IPS-15b (cell line): ENCODE measurements around the gene MBD3.

Experiments used
- H3K27me3 ChIP-seq: one replicate; pipeline ENCODE4 v1.6.1; 2013; ENCODE audit warnings: low read length; ENCODE audit not compliant: control insufficient read depth, insufficient read depth
- H3K36me3 ChIP-seq: one replicate; pipeline ENCODE4 v1.6.1; 2013; ENCODE audit warnings: low read length; ENCODE audit not compliant: control insufficient read depth, insufficient read depth
- H3K4me1 ChIP-seq: one replicate; pipeline ENCODE4 v1.6.1; 2013; ENCODE audit warnings: mild to moderate bottlenecking, low read length; ENCODE audit not compliant: control insufficient read depth, insufficient read depth
- H3K4me3 ChIP-seq: one replicate; pipeline ENCODE4 v1.5.1; 2013; ENCODE audit warnings: low read depth, low read length
- H3K9ac ChIP-seq: one replicate; pipeline ENCODE4 v1.6.1; 2013; ENCODE audit warnings: low read depth, mild to moderate bottlenecking, low read length
- H3K9me3 ChIP-seq: one replicate; pipeline ENCODE4 v1.6.1; 2013; ENCODE audit warnings: mild to moderate bottlenecking, low read length; ENCODE audit not compliant: control insufficient read depth, insufficient read depth

MBD3 gene

GRCh38 chr19:1629256-1629808 lies 36.7 kb upstream of the MBD3 start:
- H3K27me3 ChIP-seq: no peaks in the 10 kb centered on the region
- H3K9me3 ChIP-seq: no peaks in the 10 kb centered on the region
- H3K36me3 ChIP-seq: peaks cover 33% of the 10 kb centered on the region
- H3K4me3 ChIP-seq: no peak overlapping the region
- no peak overlapping the region for H3K9ac ChIP-seq
- H3K4me1 ChIP-seq: no peaks in the 10 kb centered on the region

DNA sequence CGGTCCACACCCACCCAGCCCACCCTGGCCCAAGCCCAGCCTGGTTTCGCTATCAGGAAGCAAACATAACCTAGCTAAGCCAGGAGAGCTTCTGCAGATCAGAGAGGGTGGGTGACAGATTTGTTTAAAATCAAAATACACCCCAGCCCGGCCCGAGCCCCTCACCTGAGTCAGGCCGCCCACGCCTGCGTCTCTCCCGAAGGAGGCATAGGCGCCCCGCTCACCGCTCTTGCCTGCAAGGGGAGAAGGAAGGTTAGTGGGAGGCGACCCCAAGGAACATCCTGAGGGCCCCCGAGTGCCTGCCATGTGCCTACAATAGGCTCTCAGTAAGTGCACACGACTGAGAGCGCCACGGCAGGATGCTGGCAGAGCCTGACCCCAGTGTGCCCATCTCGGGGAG lies 34.5 kb upstream of the MBD3 start:
- Histone ChIP-seq H3K27me3 (no peaks in the 10 kb centered on the region), H3K4me1 (no peaks in the 10 kb centered on the region), H3K9ac (no peak overlapping the region), H3K9me3 (no peaks in the 10 kb centered on the region), H3K4me3 (no peak overlapping the region), H3K36me3 (peaks cover 44% of the 10 kb centered on the region)

- no peaks in the 10 kb centered on the region for H3K9me3 ChIP-seq
- no peak overlapping the region for H3K4me3 ChIP-seq
- H3K27me3 ChIP-seq: no peaks in the 10 kb centered on the region
- H3K36me3 ChIP-seq: peaks cover 44% of the 10 kb centered on the region
- no peaks in the 10 kb centered on the region for H3K4me1 ChIP-seq
- no peak overlapping the region for H3K9ac ChIP-seq
These were observed 33.8 kb upstream of the MBD3 start for GRCh38 chr19:1626417-1627010.

DNA sequence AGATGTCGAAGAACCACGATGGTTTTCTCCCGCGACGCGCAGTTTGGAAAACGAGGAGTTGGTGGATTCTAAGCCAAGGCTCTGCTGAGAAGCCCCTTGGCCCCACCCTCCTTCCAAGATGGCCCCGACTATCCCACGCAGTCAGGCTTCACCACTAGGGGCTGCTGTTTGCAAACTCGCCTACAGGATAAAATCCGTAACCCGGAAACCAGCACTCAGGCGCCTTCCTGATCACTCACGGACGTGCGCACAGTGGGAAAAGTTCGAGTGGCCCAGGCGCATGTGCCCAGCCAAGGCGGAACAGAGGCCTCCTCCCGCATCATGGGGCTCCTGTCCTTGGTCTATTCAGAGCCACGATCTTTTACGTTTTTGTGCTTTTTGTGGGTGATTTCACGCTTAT lies 31.8 kb upstream of the MBD3 start:
- H3K9ac ChIP-seq: no peak overlapping the region
- no peak overlapping the region for H3K4me3 ChIP-seq
- no peaks in the 10 kb centered on the region for H3K9me3 ChIP-seq
- peaks cover 62% of the 10 kb centered on the region for H3K36me3 ChIP-seq
- H3K27me3 ChIP-seq: no peaks in the 10 kb centered on the region
- H3K4me1 ChIP-seq: no peaks in the 10 kb centered on the region

GRCh38 chr19:1622541-1622940 lies 29.9 kb upstream of the MBD3 start:
- no peaks in the 10 kb centered on the region for H3K27me3 ChIP-seq
- no peak overlapping the region for H3K9ac ChIP-seq
- H3K4me1 ChIP-seq: no peaks in the 10 kb centered on the region
- no peaks in the 10 kb centered on the region for H3K9me3 ChIP-seq
- no peak overlapping the region for H3K4me3 ChIP-seq
- peaks cover 76% of the 10 kb centered on the region for H3K36me3 ChIP-seq

DNA sequence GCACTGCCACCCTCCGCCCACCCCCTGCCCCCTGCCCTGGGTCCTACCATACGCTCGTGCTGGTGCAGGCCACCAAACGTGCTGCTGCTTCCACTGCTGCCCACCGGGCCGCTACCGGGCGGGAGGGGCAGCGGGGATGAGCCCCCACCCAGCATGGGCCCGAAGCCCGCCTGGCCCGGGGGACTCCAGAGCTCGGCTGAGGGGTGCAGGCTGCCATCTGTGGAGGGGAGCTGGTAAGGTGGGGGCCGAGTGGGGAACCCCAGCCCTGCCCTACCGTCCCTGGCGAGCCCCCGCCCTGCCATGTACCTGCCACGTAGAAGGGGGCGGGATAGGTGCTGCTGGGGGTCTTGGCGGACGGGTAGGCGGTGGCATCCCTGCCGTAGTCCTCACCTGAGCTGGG lies 29.3 kb upstream of the MBD3 start:
- no peak overlapping the region for H3K9ac ChIP-seq
- H3K4me1 ChIP-seq: no peaks in the 10 kb centered on the region
- no peak overlapping the region for H3K4me3 ChIP-seq
- H3K36me3 ChIP-seq: peaks cover 75% of the 10 kb centered on the region
- H3K9me3 ChIP-seq: no peaks in the 10 kb centered on the region
- no peaks in the 10 kb centered on the region for H3K27me3 ChIP-seq

- peaks cover 71% of the 10 kb centered on the region for H3K36me3 ChIP-seq
These were observed 28.9 kb upstream of the MBD3 start for GRCh38 chr19:1621574-1621973.

DNA sequence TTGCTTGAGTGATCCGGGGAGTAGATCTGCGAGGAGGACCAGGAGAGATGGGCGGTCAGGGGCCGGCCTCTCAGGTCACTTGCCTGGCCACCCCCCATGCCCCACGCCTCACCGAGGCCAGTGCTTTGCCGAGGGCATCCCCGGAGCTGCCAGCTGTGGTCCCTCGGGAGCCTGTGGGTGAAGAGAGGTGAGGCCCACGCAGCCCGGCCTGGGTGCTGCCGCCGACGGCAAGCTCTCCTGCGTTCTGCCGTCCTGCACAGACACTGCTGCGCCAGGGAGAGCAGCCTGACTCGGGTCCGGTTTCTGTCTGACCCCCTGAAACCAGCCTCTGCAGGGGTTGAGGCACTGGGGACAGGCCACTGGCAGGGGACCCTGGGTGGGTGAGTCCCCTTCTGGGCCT lies 28.4 kb upstream of the MBD3 start:
- H3K9ac ChIP-seq: no peak overlapping the region
- no peak overlapping the region for H3K4me3 ChIP-seq
- no peaks in the 10 kb centered on the region for H3K27me3 ChIP-seq
- H3K9me3 ChIP-seq: no peaks in the 10 kb centered on the region
- no peaks in the 10 kb centered on the region for H3K4me1 ChIP-seq
- peaks cover 69% of the 10 kb centered on the region for H3K36me3 ChIP-seq

More at GRCh38 chr19:1621574-1621973, 28.9 kb upstream of the MBD3 start:
- Histone ChIP-seq H3K4me3 (no peak overlapping the region), H3K4me1 (no peaks in the 10 kb centered on the region), H3K9ac (no peak overlapping the region), H3K27me3 (no peaks in the 10 kb centered on the region), H3K9me3 (no peaks in the 10 kb centered on the region)

GRCh38 chr19:1620502-1620901 lies 27.8 kb upstream of the MBD3 start:
- H3K4me1 ChIP-seq: no peaks in the 10 kb centered on the region
- H3K36me3 ChIP-seq: peaks cover 72% of the 10 kb centered on the region
- H3K27me3 ChIP-seq: no peaks in the 10 kb centered on the region
- H3K4me3 ChIP-seq: no peak overlapping the region
- no peaks in the 10 kb centered on the region for H3K9me3 ChIP-seq
- no peak overlapping the region for H3K9ac ChIP-seq

DNA sequence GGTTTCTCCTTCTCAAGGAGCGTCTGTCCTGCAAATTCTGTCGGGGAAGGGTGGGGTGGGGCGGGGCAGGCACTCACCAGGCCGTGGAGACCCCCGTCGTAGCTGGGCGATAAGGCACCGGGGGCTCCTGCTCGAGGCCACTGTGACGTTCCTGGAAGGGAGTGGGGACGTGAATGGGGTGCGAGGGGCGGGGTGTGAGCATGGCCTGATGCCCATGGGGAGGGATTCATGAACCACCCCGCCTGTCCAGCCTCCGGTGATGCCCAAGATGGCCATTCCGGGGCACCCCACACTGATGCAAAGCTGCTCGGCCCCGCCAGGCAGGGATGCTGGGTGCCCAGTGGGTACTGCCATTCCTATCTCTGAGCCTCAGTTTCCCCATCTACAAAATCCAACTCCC lies 27.0 kb upstream of the MBD3 start:
- H3K9me3 ChIP-seq: no peaks in the 10 kb centered on the region
- H3K9ac ChIP-seq: no peak overlapping the region
- H3K4me1 ChIP-seq: no peaks in the 10 kb centered on the region
- H3K36me3 ChIP-seq: peaks cover 75% of the 10 kb centered on the region
- no peak overlapping the region for H3K4me3 ChIP-seq
- no peaks in the 10 kb centered on the region for H3K27me3 ChIP-seq

DNA sequence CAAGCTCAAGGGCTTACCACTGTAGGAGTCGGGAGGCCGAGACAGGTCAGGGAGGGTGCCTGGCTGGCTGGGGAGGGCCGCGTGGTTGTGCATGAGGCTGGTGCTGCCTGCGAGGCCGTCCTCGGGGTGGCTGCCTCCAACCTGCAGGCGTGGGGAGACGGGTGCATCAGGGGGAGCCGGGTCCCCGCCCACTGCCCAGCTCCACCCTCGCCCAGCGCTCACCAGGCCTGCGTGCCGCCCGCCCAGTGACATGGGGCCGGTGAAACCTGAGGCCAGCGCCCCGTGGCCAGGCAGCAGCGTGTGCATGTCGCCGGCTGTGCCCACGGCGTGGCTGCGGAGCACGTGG lies 26.4 kb upstream of the MBD3 start:
- Histone ChIP-seq H3K27me3 (no peaks in the 10 kb centered on the region), H3K4me1 (no peaks in the 10 kb centered on the region), H3K36me3 (peaks cover 80% of the 10 kb centered on the region), H3K9me3 (no peaks in the 10 kb centered on the region), H3K4me3 (no peak overlapping the region), H3K9ac (no peak overlapping the region)

DNA sequence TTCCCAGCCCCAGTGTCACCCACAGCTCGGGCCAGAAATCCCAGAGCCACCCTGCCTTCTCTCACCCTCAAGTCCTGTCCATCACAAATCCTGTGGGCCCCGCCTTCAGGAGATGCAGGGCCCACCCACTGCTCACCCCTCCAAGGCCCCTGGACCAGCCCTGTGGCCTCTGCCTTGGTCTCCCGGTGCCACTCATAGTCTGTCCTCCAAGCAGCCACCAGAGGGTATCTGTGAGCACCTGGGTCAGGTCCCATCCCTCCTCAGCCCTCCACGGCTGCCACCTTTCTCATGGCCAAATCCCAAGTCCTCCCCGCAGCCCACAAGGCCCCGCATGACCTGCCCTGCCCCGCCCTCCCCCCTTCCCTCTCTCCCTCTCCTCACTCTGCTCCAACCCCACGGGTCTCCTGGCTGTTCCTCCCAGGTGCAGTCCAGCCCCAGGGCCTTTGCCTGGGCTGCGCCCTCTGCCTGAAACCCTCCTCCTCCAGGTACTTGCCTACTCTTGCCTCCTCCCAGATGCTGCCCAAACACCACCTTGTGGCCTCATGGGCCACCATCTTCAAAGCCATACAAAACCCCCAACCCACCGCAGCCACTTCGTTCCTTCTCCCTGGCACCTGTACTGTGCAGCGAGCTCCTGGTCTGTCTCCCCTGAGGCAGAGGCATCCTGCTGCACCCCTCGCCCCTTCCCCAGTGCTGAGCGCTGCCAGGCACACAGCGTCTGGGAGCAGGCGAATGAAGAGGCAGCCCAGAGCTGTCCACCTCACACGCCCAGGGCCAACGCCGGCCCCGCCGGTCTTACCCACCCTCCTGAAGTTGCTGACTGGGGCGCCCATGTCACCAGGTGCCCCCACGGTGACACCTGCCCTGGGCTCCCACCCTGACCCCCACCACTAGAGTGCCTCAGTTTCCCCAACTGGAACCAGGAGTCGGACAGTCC lies 25.8 kb upstream of the MBD3 start:
- Histone ChIP-seq H3K27me3 (no peaks in the 10 kb centered on the region), H3K36me3 (peaks cover 79% of the 10 kb centered on the region), H3K9ac (no peak overlapping the region), H3K4me3 (no peak overlapping the region), H3K4me1 (no peaks in the 10 kb centered on the region), H3K9me3 (no peaks in the 10 kb centered on the region)
